Measurements from ENCODE around the gene TBC1D5.

DNA sequence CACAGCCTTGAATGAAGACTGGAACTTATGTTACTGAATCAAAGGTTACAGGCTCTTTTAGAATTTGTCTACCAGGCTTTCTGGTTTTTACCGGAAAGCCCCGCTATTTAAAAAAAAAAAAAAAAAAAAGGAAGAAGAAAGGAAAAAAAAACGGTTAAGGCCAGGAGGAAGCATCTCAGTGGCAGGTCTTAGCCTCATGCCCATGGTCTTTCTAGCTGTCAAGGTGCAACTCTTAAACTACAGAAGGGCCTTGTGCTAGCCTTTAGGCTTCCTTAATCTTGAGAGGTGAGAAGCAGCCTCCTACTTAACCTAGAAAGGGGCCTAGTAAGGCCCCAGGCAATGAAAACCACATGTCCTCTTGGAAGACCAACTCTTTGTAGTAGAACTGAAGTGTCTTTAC is 77.5 kb downstream of the TBC1D5 start:
- no peak for TF ChIP-seq POLR2AphosphoS5 (IDR thresholded peaks at IDR 0.05)
- TF ChIP-seq, protein P1, sequence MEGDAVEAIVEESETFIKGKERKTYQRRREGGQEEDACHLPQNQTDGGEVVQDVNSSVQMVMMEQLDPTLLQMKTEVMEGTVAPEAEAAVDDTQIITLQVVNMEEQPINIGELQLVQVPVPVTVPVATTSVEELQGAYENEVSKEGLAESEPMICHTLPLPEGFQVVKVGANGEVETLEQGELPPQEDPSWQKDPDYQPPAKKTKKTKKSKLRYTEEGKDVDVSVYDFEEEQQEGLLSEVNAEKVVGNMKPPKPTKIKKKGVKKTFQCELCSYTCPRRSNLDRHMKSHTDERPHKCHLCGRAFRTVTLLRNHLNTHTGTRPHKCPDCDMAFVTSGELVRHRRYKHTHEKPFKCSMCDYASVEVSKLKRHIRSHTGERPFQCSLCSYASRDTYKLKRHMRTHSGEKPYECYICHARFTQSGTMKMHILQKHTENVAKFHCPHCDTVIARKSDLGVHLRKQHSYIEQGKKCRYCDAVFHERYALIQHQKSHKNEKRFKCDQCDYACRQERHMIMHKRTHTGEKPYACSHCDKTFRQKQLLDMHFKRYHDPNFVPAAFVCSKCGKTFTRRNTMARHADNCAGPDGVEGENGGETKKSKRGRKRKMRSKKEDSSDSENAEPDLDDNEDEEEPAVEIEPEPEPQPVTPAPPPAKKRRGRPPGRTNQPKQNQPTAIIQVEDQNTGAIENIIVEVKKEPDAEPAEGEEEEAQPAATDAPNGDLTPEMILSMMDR (IDR thresholded peaks at IDR 0.05): no peak
- TF ChIP-seq POLR2A (IDR thresholded peaks at IDR 0.05): no peak
